Activated naive CD8-positive, alpha-beta T cell treated with anti-CD3 and anti-CD28 coated beads for 36 hours (primary cell): ENCODE measurements around the gene KCTD15. TPM values are rescaled to one million over a fixed set of nuclear protein-coding genes. Genes with fewer than 3 reads are reported as not detected.

Experiments
- DNase-seq: peaks from one replicate; pipeline ENCODE4 v3.0.0; 2021
- H3K27ac Mint-ChIP-seq: one replicate; pipeline ENCODE4 v1.8.0; 2022; ENCODE audit warnings: mild to moderate bottlenecking, moderate library complexity, mixed read lengths
- H3K27me3 Mint-ChIP-seq: one replicate; pipeline ENCODE4 v1.8.0; 2022; ENCODE audit warnings: mild to moderate bottlenecking, mixed read lengths
- H3K36me3 Mint-ChIP-seq: one replicate; pipeline ENCODE4 v1.8.0; 2021; ENCODE audit warnings: mild to moderate bottlenecking, mixed read lengths
- H3K4me1 Mint-ChIP-seq: one replicate; pipeline ENCODE4 v1.8.0; 2021; ENCODE audit warnings: mixed read lengths
- H3K4me3 Mint-ChIP-seq: one replicate; pipeline ENCODE4 v1.8.0; 2022; ENCODE audit warnings: mild to moderate bottlenecking, moderate library complexity, mixed read lengths
- H3K9me3 Mint-ChIP-seq: one replicate; pipeline ENCODE4 v1.8.0; 2022; ENCODE audit warnings: mixed read lengths
- total RNA-seq, 2 experiments: library from RNA; stranded (reverse); gene quantifications; one replicate each; pipeline ENCODE4 v1.2.3, GENCODE V29; 2021

The KCTD15 gene
- total RNA-seq, 2 experiments from 2014 or later, result 7.5 to 9.9 TPM

- Mint-ChIP-seq H3K36me3 (no peaks in the 10 kb centered on the region), H3K4me3 (no peak overlapping the region), H3K9me3 (no peaks in the 10 kb centered on the region), H3K27me3 (peaks cover 12% of the 10 kb centered on the region), H3K4me1 (no peaks in the 10 kb centered on the region), H3K27ac (no peak overlapping the region)
- no peak for DNase-seq
Measured at GRCh38 chr19:33864311-33864850, 67.7 kb downstream of the KCTD15 start.

- H3K9me3 Mint-ChIP-seq, result no peaks in the 10 kb centered on the region
- DNase-seq, result no peak
- no peaks in the 10 kb centered on the region for H3K4me1 Mint-ChIP-seq
- no peak overlapping the region for H3K27ac Mint-ChIP-seq
- H3K36me3 Mint-ChIP-seq, result no peaks in the 10 kb centered on the region
- H3K27me3 Mint-ChIP-seq, result peaks cover 14% of the 10 kb centered on the region
- no peak overlapping the region for H3K4me3 Mint-ChIP-seq
Measured at GRCh38 chr19:33865306-33865705, 68.6 kb downstream of the KCTD15 start.

Other genes with a start within 250 kb of the KCTD15 start
- gene CHST8, start 174.9 kb upstream of the KCTD15 start, total RNA-seq, result not detected